ENCODE measurements around the gene FAM76B.

DNA sequence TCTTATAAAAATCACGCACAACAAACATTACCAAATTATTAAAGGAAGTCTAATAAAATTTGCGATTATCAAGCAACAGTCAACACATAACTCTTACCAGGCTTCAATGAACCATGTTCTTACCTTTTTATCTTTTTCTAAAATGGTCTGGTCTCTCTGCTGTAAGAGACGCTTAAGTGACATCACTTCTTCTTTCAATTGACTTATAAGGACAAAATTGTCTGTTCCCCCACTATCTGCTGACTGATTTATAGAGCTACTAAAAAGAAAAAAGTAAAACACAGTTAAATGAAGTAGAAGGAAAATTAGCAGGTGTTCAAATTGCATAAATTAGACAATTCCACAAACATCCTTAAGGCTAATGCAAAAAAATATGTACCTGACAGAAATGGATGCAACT is 10.9 kb downstream of the FAM76B start:
- TF ChIP-seq, protein P1, sequence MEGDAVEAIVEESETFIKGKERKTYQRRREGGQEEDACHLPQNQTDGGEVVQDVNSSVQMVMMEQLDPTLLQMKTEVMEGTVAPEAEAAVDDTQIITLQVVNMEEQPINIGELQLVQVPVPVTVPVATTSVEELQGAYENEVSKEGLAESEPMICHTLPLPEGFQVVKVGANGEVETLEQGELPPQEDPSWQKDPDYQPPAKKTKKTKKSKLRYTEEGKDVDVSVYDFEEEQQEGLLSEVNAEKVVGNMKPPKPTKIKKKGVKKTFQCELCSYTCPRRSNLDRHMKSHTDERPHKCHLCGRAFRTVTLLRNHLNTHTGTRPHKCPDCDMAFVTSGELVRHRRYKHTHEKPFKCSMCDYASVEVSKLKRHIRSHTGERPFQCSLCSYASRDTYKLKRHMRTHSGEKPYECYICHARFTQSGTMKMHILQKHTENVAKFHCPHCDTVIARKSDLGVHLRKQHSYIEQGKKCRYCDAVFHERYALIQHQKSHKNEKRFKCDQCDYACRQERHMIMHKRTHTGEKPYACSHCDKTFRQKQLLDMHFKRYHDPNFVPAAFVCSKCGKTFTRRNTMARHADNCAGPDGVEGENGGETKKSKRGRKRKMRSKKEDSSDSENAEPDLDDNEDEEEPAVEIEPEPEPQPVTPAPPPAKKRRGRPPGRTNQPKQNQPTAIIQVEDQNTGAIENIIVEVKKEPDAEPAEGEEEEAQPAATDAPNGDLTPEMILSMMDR (IDR thresholded peaks at IDR 0.05), result no peak
- no peak for TF ChIP-seq EZH2 (IDR thresholded peaks at IDR 0.05; ENCODE audit: borderline replicate concordance, insufficient read depth, low read depth, low read length, poor library complexity, severe bottlenecking)

Data from B cell (primary cell).